ENCODE results near the gene TRAPPC3.
A peak's percentile ranks its signal among the peaks of the same experiment; 100 is the strongest.

Gene TRAPPC3

DNA sequence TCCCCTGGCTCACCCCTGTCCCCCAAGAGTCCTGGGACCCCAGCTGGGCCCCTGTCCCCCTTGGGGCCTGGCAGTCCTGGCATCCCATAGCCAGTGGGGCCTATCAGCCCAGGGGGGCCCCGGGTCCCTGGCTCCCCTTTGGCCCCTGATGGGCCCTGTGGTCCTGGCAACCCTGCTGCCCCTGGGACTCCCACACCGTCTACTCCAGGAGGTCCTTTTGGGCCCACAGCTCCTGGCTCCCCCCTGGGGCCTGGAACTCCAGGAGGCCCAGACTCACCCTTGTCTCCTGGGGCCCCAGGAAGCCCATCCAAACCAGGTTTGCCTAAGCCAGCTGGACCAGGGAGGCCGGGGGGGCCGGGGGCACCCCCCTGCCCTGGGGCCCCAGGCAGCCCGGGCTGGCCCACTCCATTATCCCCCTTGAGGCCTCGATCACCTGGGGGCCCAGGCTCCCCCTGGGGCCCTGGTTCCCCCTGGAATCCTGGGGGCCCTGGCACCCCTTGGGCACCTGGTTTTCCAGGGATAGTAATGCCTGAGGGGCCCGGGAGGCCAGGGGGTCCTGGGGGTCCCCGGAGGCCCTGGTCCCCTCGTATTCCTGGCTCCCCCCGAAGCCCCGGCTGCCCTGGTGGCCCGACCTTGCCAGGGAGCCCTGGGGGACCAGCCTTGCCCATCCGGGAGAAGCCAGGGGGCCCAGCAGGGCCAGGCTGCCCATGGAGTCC is 50.5 kb downstream of the TRAPPC3 start:
- DNase-seq (ENCODE audit: low spot score): no peak

DNA sequence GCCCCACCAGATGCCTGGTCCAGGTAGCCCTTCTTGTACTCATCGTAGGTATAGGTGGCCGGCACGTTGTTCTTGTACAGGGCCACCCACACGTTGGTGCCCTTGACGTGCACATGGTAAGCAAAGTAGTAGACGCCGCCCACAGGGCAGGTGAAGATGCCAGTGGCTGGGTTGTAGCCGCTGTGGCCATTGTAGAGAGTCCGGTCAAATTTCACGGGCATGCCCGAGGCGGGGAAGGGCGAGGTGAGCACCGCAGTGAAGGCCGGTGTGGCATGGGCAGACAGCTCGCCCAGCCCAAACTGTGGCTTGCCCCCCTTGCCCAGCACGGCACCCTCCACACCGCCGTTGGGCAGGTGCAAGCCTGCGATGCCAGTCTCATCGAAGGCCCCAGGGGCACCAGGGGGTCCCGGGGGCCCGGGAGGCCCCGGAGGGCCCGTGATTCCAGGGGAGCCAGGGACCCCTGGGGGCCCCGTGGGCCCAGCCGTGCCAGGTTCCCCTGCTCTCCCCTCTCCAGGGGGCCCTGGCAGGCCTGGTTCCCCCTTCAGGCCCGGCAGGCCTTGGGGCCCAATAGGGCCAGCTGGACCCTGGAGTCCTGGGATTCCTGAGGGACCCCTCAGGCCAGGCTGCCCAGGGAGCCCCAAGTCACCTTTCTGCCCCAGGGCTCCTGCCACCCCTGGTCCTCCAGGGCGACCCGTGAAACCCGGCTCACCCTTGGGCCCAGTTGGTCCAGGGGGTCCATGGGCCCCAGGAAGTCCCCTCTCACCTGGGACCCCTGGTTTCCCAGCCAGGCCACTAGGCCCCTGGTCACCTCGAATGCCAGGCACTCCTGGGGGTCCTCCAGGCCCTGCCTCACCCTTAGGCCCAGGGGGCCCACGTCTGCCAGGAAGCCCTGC is 51.3 kb downstream of the TRAPPC3 start:
- DNase-seq (ENCODE audit: low spot score): no peak

DNA sequence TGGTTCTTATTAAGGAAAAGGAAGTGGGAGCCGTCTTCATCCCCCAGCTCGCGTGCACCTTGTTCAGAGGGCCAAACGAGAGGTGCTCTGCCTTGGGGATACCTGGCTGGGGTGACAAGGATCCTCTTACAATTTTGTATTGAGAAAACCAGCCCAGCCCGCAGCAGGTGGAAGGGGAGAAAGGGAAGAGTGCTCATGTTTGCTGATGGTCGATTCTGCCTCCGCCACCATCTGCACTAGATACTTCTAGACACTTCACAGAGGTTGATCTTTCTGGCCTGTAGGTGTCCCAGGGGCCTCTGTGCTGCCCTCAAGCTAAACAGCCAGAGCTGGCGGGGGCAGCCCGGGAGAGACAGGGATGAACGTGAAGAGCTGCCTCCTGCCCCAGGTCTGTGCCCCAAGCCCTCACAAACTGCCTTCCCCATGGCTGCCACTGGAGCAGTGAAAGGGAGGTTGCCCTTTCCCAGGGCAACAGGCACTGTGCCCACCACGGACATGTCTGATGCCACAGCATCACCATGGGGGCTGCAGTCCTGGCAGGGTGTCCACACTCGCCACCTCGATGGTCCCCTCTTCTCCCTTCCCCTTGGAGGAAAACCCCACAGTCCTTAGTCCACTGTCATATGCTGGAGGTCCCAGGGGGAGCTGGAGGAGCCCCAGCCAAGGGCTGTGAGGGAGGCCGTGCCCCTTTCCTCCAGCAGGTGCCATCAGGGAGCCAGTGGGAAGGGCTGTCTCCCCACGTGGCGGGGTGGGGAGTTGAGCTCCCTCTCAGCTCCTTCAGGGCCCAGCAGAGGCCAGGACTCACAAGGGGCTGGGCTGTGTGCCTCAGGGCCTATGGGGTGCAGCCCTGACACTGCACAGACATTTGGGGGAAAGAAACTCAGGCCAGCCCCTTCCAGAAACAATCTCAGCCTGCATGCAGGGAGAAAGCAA is 52.5 kb downstream of the TRAPPC3 start:
- no peak for DNase-seq (ENCODE audit: low spot score)

DNA sequence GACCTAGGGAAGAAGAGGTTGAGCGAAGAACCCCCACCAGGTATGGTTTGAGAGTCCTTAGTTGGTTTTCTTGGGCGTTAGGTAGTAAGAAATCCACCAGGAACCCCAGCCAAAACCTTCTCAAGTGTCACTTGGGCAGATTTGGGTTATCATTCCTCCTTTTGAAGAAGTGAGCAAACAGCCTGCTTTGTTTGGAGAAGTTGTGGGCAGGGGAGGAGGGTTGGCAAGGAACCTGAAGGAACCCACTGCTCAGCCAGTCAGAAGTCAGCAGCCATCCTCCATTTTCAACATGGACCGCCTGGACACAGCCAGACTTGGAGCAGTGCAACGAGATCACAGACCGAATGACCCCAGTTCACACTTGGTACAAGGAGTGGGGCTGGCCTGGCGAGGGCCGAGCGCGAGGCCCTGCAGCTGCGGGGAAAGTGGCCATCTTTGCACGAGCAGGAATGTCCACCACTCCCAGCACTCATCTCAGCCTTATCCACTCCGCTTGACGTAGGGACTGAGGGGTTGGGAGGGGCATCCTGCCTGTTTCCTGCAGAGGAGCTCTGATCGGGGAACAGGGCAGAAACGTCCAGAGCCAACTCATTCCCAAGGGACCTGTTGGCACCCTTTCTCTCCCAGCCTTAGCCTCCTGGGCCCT is 53.4 kb downstream of the TRAPPC3 start:
- no peak for DNase-seq (ENCODE audit: low spot score)

DNA sequence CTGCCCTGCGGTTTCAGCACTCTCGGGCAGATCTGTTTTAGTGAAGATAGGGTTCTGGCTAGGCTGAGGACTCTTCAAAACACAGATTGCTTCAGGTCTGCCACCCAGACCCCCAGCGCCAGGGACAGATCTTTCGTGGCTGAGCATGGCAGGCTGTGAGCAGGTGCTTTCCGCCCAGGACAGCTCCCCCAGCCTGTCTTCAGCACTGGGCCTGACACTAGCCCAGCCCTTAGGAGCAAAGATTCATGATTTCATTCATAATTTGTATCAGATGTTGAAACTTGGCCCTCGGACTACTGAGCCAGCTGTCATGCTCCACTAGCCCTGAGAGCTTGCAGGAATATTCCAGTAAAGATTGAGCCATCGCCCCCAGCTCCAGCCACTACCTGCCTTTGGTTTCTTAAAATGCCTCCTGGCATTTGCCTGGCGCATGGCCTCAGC is 54.6 kb downstream of the TRAPPC3 start:
- peak; percentile 12 for DNase-seq (ENCODE audit: low spot score)

DNA sequence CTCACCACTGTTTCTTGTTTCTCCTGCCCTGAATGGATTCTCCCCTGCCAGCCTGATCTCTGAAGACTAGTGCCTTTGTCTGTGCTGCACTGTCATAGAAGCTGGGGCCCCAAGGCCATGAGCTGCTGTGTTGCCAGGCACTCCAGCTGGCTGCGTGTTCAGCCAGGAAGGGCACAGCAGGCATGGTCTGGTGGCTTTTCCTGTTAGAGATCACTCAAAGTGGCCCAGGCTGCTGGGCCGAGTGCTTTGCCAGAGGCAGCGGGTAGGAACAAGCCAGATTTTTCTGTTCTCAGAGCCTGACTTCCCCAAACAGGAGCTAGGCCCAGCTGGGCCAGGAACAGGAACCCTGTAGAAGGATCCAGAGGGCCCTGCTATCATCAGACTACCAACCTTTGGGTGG is 55.4 kb downstream of the TRAPPC3 start:
- DNase-seq (ENCODE audit: low spot score): no peak

DNA sequence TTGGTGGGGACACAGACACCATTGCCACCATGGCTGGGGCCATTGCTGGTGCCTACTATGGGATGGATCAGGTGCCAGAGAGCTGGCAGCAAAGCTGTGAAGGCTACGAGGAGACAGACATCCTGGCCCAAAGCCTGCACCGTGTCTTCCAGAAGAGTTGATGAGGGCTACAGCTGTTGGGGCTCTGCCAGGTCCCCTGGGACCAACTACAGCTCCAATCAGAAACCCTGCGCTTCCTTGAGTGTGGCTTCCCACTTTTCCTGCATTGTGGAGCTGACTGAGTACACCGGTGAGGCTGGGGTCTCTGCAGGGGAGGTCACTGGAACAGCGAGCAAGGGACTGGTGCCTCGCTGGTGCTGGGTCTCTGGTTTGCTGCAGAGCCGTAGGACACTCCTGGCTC is 56.1 kb downstream of the TRAPPC3 start:
- DNase-seq (ENCODE audit: low spot score): no peak

DNA sequence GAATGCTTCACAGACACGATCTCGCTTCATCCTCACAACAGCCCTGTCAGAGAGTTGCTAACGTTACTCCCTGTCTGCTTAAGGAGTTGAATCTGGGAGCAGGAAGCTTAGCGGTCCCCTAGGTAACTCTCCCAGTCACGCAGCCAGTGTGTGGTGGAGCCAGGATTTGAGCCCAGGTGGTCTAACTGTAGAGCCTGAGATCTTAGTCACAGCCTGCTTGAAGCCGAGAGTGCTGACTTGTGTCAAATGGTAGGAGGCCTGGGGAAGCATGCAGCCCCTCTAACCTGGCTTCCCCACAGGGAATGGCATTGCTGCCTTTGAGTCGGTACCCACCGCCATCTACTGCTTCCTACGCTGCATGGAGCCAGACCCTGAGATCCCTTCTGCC is 56.5 kb downstream of the TRAPPC3 start:
- DNase-seq (ENCODE audit: low spot score): no peak

DNA sequence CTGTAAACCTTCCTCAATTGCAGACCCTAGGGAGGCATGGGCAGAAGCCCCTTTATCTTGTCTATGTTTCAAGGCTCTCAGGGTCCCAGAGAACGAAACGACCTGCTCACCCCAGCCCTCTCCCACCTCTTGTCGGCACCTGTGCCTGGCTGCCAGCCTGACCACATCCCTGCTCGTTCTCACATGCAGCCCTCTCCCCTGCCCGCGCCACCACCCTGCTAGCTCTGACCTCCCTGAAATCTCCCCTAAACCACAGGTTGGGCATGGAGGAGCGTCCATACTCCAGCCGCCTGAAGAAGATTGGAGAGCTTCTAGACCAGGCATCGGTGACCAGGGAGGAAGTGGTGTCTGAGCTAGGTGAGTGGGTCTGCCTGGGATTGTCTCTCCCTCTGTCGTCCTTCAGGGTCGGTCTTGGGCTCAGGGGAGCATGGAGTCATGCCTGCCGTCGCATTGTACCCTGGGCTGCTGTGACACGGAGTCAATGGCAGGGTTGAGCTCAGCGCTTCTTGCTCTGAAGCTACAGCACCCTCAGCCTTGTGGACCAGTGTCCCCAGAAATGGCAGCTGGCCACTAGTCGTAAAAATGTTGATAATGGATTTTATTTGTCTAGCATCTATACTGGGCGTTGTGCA is 57.0 kb downstream of the TRAPPC3 start:
- no peak for DNase-seq (ENCODE audit: low spot score)

DNA sequence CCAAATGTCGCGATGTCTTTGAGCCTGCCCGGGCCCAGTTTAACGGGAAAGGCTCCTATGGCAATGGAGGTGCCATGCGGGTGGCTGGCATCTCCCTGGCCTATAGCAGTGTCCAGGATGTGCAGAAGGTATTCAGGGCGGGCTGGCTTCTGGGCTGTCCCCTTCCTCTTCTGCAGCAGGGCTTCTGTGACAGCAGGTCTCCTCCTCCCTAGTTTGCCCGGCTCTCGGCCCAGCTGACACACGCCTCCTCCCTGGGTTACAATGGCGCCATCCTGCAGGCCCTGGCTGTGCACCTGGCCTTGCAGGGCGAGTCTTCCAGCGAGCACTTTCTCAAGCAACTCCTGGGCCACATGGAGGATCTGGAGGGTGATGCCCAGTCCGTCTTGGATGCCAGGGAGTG is 57.6 kb downstream of the TRAPPC3 start:
- no peak for DNase-seq (ENCODE audit: low spot score)

DNA sequence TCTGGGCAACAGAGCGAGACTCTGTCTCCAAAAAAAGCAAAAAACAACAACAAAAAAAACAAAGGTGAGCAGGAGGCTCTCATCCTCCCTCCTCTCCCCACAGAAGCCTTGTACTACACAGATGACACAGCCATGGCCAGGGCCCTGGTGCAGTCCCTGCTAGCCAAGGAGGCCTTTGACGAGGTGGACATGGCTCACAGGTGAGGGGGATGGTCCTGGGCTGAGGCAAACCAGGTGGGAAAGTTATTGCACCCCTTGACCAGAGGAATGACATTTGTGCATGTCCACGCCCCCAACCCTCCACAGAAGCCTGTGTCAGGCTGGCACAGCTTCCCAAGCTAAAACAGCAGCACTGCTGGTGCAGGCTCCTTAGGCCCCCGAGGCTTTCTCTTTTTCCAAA is 58.1 kb downstream of the TRAPPC3 start:
- no peak for DNase-seq (ENCODE audit: low spot score)

DNA sequence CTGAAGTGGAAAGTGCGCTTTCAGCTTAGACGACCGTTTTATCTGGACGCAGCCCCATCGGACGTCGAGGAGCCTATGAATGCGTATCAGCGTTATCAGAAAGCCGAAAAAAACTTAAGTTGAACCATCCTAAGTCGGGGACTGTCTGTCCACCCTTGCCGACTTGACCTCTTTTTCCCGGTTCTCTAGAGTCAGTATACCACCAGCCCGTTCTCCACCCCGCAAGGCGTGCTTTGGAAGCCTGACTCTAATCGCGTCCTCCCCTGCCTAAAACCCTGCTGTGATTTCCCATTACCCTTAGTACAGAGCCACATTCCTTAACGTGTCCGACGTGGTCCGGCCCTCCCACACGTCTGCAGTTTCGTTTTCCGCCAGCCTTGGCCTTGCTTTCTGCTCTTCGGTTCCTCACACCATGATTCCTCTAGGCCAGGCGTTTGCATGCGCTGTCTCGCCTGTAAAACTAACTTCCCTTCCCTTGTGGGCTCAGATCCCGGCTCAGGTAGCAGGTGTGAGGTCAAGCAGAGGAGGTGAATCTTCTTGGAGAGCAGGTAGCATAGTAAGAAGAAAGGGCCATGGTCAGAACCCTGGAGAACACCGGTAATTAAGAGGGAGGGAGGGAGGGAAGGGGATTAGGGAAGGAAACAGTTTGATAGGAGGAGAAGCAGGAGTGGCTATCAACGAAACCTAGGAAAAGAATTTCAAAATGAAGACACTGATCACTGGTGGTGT is 59.7 kb downstream of the TRAPPC3 start:
- DNase-seq (ENCODE audit: low spot score): peak; percentile 64

DNA sequence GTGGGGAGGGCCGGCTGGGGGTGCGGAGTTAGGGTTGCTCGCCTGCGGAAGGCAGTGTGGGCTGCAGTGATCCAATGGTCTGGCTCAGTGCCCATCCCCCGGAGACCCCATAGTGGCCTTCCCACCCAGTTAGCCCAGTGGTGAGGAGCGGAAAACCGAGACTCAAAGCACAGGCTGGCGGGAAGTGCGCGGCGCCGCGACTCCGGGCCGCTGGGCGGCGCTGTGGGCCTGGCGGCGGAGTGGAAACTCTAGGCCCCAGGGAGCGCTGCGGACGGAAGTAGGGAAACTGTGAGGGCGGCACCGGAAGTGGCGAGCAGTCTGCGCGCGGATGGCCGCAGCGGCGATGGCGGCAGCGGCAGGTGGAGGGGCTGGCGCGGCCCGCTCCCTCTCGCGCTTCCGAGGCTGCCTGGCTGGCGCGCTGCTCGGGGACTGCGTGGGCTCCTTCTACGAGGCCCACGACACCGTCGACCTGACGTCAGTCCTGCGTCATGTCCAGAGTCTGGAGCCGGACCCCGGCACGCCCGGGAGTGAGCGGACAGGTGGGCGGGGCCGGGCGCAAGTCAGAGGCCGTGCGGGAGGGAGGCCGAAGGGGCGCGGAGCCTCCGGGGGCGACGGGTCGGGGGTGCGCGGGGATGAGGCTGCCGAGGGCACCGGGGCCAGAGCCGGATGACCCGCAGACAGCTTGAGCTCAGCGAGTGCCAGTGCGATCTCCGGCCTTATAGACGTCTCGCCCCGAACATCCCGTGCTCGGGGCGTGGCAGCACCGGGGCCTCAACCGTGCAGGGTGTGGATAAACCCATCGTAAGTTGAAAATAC is 60.5 kb downstream of the TRAPPC3 start, which contains the start of gene ADPRS:
Gene ADPRS, plus strand, starts transcription at position 316 of the 816 bp plus-strand sequence. Its CDS starts 13 bp downstream, at position 329.
- peak; percentile 96 for DNase-seq (ENCODE audit: low spot score)

DNA sequence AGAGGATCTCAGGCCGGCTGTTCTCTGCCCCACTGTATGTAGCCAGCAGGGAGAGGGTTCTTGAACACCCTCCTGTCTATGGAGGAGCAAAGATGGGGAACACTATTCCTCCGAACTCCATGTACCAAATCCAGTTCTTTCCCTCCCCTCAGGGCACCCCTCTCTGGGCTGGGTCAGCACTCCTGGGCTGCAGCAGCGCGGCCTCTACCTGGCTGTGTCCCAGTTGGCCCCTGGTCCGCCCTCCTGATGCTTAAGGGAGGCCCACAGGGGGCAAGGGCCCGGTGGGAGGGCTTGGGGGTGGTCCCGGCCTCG is 61.1 kb downstream of the TRAPPC3 start:
- no peak for DNase-seq (ENCODE audit: low spot score)

DNA sequence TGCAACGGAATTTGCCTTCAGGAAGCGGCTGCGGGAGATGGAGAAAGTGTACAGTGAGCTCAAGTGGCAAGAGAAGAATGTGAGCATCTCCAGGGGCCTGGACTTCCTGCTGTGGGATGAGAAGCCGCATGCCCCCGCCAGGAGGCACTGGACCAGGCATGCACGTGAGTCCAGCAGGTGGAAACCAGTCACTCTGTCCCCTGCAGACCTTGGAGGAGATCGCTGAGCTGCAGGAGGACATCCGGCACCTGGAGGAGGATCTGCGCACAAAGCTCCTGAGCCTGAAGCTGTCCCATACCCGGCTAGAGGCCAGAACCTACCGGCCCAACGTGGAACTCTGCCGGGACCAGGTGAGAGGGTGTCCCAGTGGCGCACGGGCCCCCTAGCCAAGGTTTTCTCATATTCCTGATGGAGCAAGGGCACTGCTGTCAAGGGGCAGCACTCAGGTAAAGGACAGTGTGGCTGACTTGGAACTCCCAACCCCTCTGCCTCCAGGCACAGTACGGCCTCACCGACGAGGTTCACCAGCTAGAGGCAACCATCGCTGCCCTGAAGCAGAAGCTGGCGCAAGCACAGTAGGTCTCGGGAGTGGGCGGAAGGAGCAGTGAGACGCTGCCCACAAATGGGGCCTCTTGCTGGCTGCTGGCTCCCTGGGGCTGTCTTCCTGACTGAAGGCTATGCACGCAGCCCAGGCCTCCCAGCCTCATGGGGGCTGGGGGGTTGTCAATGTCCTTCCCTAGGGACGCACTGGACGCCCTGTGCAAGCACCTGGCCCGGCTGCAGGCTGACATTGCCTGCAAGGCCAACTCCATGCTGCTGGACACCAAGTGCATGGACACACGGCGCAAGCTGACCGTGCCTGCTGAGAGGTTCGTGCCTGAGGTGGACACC is 61.8 kb downstream of the TRAPPC3 start:
- DNase-seq (ENCODE audit: low spot score): no peak

Measured in AG08396 (cell line).